GM11168 (cell line): Measurements from ENCODE around the gene PRR15.

ENCODE experiments used
- in situ Hi-C: fragments of 300-500 bp; cut with MboI; formaldehyde crosslinking; loops from one replicate; pipeline ENCODE4 v1.12.0; 2022; ENCODE audit warnings: low sequenced_read_pairs; ENCODE audit not compliant: unreplicated experiment

Gene PRR15

DNA sequence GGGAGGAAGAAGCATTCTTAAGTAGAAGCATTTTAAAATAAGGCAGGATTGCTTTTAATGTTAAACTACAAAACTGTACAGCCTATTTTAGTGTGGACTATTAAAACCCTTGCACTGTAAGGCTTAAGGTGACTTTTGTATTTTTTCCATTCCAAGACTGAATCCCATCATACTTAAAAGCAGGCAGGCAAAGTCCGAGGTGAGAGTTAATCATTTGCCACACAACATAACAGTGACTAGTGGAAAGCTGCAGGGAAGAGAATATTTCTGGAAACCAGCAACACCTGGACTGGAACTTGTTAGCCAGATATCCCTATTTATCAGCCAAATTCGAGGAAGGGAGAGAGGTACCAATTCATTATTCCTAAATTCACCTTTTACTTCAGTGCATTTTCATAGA lies 3.5 kb downstream of the PRR15 start:
- in situ Hi-C loops: no loop called here

DNA sequence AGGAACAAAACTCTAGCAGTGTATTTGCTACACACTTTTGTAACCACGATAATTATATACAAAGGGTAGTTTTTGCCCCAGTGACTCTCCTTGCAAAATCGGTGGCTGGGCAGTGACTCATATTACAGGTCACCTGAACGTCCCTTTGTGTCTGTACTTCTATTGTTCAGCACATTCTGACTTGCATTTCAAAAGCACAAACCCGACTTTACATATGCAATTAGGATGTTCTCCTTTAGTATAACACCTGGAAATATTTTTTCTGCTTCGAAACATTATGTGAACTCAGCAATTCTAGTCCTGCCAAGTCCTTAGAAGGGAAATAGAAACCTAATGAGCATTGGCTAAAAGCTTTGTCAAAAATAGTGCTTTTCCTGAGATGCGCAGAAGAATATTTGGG lies 6.0 kb downstream of the PRR15 start:
- in situ Hi-C loops: no loop called here

DNA sequence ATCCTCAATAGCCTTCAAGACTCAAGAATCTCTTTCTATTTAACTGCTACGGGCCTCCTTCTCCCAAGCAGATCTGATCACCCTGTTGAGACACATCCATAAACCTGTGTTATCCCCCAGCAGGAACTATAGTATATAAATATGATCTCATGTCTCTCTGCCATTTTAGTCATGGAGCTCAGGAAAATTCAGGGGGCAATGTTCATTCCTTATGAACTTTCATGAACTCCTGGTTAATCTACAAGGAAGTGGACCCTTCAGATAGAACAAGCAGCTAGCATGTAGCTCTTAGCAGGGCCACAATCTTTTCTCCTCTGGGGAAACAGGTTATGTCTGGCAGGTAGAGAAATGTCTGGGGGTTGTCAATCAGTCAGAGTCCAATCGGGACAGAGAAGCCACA lies 8.9 kb downstream of the PRR15 start:
- in situ Hi-C loops: no loop called here

DNA sequence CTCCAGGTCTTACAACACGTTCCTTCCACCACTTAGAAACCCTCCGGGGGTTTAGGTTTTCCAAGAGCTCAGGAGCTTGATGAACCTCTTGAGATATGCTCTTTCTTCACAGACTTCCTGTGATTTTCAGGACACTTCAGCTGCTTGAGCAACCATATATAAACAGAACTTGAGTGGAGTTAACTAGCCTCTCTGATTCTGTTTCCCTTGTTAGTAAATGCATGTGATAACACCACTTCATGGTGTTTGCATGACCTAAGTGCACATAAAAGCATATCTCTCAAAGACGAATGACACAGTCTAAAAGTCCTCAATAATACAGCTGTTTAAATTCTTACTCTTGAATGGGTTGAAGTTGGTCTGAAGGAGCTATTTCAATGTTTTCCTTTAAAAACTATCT lies 9.9 kb downstream of the PRR15 start:
- in situ Hi-C loops: no loop called here

DNA sequence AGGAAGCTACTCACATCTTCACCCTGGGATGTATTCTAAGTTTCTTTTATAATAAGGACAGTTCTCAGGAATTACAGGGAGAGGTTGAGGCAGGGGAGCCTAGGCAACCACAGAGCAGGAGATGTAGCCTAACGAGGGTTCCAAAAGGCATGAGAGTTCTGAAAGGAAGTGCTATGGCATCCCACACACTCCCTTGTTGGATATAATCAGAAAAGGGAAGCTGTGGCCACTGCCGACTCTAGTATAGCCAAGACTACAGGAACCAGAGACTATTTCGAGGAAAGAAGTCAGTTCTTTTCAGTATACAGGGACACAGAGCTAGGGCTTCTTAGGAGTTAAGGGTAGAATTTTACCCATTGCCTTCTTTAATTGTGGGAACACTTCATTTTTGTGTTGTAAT lies 11.0 kb downstream of the PRR15 start:
- in situ Hi-C loops: no loop called here

DNA sequence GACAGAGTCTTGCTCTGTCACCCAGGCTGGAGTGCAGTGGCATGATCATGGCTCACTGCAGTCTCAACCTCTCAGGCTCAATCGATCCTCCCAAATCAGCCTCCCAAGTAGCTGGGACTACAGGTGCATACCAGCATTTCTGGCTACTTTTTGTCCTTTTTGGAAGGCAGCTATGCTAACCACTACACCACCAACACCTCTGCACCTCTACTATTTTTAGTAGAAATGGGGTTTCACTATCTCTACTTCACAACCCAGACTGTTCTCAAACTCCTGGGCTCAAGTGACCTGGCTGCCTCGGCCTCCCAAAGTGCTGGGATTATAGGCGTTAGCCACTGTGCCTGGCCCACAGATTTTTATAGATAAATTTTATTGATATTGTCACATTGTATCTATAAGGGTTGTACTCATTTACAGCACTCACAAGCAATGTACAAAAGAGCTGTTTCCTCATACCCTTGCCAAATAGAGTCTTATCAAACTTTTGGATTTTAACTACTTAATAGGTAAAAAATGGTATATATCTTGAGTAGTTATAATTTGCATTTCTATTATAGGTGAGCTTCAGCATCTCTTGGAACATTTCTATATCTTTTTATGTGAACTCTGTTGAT lies 23.7 kb downstream of the PRR15 start:
- in situ Hi-C loops: no loop called here

DNA sequence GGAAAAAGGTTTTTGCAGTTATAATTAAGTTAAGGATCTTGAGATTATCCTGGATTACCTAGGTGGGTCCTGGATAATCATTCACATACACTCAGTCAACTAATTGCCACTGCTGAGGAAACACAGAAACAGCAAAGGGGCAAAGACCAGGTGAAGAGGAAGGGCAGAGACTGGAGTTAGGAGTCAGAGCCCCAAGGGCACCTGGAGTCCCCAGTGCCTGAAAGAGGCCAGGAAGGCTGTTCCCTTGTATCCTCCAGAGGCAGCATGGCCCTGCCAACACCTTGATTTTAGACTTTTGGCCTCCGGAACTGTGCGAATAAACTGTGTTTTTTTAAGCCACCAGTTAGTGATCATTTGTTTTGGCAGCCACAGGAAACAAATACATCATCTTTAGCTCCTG lies 24.6 kb downstream of the PRR15 start:
- in situ Hi-C loops: no loop called here

DNA sequence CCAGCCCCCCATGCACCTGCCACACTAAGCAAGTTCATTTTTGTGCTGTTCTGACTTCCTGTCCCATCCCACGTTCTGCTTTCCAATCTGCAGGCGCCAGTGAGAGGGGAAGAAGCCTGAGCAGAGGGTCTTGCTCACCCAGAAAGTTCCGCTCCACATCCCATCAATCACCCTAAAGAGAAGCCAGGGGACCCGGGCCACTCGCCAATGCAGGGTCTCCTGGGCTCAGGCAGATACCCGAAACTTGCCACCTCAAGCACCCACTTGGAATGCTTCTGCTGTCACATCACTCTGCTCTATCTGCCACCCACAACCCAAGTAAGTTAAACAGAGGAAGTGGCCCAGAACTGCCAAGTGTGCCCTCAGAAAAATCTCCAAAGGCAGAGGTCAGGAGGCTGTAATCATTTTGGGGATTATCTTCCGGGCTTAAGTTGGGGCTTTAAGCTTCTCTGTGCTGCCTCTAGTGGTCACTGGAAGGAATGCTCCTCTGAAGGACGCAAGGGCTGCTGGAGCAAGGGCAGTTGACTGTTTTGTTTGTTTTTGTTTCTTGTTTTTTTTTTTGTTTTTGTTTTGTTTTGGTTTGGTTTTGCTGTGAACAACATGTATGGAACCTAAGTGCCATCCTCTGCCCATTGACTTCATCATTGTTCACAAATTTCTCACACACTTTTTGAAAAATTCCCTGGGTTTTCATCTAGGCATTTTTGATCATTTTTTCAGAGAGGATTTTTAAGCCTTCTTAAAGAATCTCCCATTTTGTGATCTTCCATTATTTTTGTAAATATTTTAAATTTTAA lies 25.5 kb downstream of the PRR15 start:
- in situ Hi-C loops: no loop called here

DNA sequence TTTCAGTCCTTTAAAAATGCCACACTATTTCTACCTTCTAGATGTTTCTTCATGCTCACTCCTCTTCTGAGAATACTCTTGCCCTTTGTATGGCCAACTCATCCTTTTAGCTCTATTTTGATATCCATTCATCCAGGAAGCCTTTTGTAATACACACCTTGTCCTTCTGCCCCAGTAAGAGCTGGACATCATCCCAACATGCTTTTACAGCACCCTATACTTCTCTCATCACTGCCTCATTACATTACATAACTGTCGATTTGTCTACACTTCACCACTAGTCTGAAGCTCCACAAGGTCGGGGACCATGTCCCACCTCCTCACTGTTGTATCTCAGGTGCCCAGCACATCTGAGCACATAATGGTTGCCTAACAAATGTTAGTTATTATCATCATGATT lies 29.2 kb downstream of the PRR15 start:
- in situ Hi-C loops: no loop called here

DNA sequence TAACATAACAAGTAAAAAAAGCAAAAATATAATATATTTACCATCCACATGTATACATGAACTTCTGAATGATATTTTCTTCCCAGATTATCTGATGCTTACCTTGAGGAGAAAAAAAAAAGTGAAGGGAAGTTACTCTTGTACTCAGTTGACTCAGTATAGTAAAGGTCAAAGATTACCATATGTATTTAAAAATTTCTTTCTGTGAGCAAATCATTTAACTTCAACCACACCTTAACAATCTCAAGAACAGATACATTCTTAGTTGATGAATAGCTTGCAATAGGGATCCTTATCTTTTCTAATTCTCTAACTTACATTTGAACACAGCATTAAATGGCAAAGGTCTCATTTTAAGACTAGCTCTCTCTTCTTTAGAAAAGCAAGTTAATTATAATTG lies 29.8 kb downstream of the PRR15 start:
- in situ Hi-C loops: no loop called here

DNA sequence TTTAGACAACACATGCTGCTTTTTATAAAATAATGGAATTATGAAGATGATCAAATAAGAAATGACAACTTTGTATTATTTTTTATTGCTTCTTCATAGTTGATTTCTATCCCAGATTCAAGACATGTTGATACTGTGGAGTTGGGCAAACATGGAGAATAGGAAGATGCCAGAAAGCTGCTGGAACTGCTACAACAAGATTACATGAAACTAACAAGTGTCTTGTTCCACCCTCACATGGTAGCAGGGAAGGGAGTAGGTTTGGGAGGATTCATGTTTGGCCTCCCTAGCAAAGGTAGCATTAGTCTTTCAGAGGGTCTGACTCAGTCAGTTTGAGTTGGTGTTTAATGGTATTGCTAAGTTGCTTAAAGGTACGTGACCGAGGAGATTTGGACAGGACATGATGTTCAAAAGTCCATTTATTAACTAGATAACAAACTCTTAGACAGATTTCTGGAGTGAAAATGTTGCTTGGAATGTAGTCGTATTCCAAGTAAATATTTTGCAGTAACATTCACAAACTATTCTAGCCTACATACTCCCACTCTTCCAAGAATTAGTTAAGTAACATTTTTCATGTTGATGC lies 33.1 kb downstream of the PRR15 start:
- in situ Hi-C loops: no loop called here

DNA sequence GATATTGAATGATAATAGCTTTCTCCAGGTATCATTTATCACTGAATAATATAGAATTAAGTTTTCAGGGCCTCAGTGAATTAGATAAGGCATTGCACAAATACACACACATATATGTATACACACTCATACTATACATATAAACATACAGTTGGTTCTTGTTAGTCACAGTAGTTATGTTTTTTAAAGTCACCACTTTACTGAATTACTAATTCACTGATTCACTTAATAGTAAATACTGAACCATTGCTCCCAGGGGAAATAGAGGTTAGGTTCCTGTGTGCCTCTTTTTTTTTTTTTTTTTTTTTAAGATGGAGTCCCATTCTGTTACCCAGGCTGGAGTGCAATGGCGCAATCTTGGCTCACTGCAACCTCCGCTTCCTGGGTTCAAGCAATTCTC lies 33.6 kb downstream of the PRR15 start:
- in situ Hi-C loops: no loop called here

DNA sequence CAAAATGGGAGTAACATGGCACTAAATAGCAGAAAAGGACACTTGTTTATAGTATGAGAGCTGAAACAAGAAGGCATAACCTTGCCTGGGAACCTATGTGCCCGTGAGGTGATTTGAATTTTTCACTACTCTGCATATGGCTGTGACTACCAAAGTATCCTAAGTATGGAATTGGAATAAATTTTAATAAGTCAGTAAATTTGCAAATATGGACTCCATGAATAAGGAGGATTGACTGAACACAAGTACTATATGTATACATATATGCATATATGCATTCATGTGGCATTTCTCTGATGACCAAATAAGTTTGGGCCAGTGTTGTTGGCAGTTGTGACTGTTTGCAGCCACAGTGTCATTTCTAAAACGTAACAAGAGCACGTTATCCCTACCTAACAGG lies 34.5 kb downstream of the PRR15 start:
- in situ Hi-C loops: no loop called here

DNA sequence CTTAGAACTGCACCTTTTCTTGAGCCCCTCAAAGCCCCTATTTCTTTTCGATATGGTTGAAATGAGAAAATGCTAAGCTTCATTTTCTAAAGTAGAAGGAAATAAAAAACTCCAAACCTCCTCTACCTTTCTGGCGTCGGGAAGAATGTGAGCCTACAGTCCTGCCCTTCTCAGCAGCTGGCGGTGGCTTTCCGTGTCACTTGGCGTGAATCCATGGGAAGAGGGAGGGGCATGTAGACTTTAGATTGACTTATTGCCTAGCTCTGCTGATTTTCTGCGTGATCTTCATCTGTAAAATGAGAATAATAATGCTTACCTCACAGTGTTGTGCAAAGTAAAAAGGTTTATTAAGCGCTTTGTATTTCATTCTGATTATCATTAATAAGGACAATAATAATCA lies 35.0 kb downstream of the PRR15 start:
- in situ Hi-C loops: no loop called here

DNA sequence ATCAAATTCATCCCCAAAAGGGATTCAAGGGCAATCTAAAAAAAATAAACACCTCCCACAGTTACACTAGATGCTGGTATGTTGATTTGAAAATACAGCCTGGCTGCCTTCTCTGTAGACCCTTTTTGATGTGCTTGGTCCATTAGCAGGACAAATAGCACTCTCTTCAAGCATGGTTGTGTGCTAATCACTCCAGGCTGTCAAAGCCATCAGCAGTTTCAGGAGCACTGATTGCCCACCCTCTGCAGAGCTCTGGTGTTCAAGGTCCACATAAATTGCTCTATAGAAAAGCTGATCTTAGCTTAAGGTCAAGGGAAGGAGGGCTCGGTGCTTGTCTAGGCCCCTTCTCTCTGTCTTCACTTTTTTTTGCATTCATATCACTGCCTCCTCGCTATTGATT lies 35.4 kb downstream of the PRR15 start:
- in situ Hi-C loops: no loop called here

DNA sequence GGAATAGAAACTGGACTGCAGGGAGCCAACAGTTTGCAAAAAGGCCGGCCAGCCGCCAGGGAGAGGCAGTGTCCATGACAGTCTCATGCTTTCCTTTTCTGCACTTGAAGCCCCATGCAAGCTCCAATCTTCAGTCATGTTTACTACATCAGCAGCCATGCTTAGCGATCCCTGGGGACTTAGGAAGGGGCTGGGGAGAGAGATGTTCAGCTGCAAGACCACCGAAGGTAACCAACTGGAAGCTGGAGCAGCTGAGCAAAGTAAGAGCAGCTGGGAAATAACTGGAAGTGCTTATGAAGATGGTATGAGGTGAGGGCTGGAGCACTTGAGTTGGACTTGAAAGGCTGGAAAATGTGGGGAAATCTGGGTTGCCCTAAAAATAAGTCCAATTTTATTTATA lies 37.0 kb downstream of the PRR15 start:
- in situ Hi-C loops: no loop called here

DNA sequence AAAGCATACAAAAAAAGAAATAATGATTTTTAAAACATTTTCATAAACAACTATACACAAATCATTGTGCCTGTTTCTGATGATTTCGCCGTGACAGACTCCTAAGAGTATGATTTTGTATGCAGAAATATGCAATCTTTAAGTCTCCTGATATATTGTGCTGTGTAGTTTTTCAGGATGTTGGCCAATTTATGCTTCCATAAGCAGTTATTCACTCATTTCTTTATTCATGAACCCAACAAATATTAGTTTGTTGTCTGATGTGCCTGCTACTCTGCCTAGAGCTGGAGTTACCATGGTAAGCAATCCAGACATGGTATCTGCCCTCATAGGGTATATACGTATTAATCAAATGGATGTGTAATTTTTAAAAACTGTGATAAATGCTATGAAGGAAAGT lies 40.4 kb downstream of the PRR15 start:
- in situ Hi-C loops: no loop called here

DNA sequence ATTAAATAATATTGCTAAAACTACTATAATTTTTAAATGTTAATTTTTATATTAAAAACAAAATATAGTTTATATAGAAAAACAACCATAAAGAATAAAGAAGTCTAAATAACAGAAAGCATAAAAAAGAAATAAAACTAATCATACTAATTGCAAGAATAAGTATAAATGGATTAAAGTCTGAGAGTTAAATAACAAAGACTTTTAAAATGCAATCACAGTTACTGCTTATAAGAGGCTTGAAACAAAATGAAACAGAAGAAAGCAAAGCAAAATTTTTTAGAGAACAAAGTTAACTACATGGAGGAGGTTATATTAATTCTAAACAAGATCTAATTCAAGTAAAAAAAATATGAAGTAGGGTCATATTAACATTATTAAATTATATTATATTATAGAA lies 41.1 kb downstream of the PRR15 start:
- in situ Hi-C loops: no loop called here

DNA sequence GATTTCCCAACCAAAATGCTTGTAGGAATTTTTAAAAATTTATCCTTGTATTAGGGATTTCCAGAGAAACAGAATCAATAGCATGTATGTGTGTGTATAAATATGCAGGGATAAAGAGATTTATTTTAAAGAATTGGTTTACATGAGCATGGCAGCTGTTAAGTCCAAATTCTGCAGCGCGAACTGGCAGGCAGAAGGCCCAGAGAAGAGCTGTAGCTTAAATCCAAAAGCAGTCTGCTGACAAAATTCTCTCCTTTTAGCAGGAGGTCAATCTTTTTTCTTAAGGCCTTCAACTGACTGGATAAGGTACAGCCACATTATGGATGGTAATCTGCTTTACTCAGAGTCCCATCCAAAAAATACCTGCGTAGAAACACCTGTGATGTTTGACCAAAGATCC lies 42.0 kb downstream of the PRR15 start:
- in situ Hi-C loops: no loop called here

DNA sequence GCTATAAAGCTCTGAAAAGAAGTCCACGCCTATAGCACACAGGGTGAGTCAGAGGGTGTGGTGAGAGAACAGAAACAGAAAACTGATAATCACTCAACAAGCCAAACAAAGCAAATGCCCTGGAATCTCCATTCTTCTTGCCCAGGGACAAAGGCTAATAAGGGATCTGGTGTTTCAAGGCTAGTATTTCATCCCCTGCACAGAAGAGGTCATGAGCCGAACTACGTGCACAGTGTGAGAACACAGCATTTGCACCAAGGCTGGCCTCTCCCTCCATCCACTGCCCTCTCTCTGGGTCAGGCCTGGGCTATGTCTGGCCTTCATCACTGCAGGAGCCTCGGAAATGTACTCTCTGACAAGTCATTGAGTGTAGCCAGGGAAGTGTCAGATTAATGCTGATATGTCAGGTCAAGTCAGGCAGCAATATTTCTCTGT lies 42.7 kb downstream of the PRR15 start:
- in situ Hi-C loops: no loop called here

DNA sequence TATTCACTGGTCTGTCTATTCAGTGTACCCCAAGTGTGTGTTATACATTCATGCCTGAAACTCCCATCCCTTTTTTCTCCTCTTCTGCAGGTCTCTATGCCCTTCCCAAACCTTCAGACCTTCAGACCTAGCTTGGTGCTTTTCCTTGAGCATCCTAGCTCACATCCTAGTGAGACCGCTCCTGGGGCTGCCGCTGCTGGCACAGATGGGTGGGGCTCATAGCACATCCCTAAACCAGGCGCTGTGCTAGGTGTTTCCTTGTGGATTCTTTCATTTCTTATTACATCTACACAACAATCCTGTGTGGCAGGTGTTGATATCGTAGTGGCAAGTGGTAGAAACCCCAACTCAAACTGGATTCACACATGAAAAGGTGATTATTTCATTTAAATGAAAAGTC lies 43.2 kb downstream of the PRR15 start:
- in situ Hi-C loops: no loop called here

DNA sequence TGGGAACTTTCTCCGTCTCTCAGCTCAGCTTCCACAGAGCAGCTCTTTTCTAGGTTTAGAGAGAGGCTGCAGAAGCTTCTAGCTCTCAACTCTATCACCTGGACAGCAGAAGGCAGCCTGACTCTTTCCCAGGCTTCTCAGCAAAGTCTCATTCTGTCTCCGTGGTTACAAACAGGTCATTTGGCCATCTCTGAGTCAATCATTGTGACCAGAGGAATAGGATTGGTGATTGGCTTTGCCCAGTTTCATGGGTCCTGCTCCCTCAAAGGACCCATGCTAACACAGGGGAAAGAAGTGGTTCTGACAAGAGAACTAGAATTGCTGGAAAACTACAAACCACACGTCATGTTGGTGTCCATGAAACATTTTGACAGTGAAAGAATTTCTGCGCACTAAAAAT lies 43.6 kb downstream of the PRR15 start:
- in situ Hi-C loops: no loop called here
